Measurements from ENCODE around the gene ACOX2. TPM values are rescaled to one million over a fixed set of nuclear protein-coding genes. Genes with fewer than 3 reads are reported as not detected.

ACOX2 gene
- total RNA-seq, 1 experiment from 2014 or later, result 9.5 TPM

DNA sequence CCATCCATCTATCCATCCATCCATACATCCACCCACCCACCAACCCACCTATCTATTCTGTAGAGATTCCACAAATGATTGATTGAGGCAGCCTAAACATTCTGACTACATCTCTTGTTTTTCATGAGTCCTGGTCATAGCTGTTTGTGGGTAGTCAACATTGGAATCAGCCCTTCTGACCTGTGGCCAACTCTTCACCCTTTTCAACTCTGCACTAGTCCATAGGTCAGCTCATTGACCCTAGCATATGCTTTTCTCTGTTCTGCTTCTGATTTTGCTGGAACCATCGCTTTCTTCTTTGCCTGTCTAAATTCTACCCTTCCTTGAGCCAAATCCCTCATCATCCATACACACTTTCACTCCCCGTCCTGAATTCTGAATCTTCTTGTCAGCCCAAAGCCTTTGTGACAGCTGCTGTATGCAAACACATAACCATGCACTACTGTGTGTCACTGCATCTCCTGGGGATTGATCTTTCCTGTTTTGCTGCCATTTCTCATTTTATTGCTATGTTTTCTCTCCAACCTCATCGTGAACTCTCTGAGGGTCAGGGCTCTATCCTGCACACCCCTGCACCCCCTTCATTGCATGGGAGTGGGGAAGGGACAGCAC lies 61.9 kb downstream of the ACOX2 start:
- TF ChIP-seq, protein P1, sequence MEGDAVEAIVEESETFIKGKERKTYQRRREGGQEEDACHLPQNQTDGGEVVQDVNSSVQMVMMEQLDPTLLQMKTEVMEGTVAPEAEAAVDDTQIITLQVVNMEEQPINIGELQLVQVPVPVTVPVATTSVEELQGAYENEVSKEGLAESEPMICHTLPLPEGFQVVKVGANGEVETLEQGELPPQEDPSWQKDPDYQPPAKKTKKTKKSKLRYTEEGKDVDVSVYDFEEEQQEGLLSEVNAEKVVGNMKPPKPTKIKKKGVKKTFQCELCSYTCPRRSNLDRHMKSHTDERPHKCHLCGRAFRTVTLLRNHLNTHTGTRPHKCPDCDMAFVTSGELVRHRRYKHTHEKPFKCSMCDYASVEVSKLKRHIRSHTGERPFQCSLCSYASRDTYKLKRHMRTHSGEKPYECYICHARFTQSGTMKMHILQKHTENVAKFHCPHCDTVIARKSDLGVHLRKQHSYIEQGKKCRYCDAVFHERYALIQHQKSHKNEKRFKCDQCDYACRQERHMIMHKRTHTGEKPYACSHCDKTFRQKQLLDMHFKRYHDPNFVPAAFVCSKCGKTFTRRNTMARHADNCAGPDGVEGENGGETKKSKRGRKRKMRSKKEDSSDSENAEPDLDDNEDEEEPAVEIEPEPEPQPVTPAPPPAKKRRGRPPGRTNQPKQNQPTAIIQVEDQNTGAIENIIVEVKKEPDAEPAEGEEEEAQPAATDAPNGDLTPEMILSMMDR (IDR thresholded peaks at IDR 0.05; ENCODE audit: insufficient read depth in 1 of 2, low read depth in 1 of 2, low read length in 1 of 2, severe bottlenecking in 1 of 2, unreplicated experiment in 1 of 2), result no peak
- no peak for DNase-seq
- no peak overlapping the region for H3K4me3 ChIP-seq (ENCODE audit: low read depth, low read length)
- no peak overlapping the region for H3K27ac Mint-ChIP-seq (ENCODE audit: unreplicated experiment)
- H3K36me3 Mint-ChIP-seq (ENCODE audit: insufficient read depth, unreplicated experiment), result peaks cover 5% of the 10 kb centered on the region
- peaks cover 24% of the 10 kb centered on the region for H3K4me1 ChIP-seq
- no peak overlapping the region for H3K4me3 Mint-ChIP-seq (ENCODE audit: unreplicated experiment)
- H3K9me3 Mint-ChIP-seq (ENCODE audit: unreplicated experiment), result no peaks in the 10 kb centered on the region
- H3K27me3 ChIP-seq (replicated peaks; ENCODE audit: control insufficient read depth, insufficient read depth, low read length), result no peaks in the 10 kb centered on the region
- H3K36me3 ChIP-seq (ENCODE audit: control insufficient read depth, insufficient read depth, low read length), result no peaks in the 10 kb centered on the region
- H3K4me1 Mint-ChIP-seq (ENCODE audit: low read depth, unreplicated experiment), result peaks cover 9% of the 10 kb centered on the region
- BruUV-seq (replicated peaks), result no TSS peak
- H3K9me3 ChIP-seq, result no peaks in the 10 kb centered on the region
- CTCF ChIA-PET, result no interaction called here
- H3K27me3 Mint-ChIP-seq (ENCODE audit: insufficient read depth, unreplicated experiment), result no peaks in the 10 kb centered on the region
- intact Hi-C loops (cut with micrococcal nuclease; ENCODE audit: unreplicated experiment), result no loop called here
- POLR2A ChIA-PET, result no interaction called here

DNA sequence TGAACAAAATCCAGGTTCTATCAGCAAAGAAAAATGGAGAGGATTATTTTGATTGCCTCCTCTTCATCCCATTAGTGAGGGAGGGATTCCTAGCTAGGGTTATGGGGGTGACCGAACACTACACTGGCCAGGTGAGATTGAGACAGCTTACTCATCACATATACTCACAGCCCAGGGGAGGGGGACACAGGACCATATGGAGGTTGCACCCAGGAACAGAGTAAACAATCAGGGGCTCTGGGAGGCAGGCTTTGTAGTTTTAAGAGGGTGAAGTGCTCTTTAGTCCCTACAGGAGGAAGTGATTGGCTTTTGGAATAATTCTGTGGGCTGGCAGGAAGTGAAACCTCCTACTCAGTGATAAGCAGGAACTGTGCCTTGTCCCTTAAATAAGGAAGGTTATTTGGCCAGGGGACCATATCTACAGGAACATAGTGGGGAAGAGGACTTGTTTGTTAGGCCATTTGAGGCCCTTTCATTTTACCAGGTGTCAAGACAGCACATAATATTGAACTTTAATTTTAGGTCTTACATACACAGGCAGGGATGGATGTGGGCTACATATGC lies 62.6 kb downstream of the ACOX2 start:
- no peak overlapping the region for H3K27ac Mint-ChIP-seq (ENCODE audit: unreplicated experiment)
- ChIA-PET POLR2A (no interaction called here), CTCF (no interaction called here)
- H3K4me3 Mint-ChIP-seq (ENCODE audit: unreplicated experiment), result no peak overlapping the region
- no peak for DNase-seq
- peaks cover 30% of the 10 kb centered on the region for H3K4me1 ChIP-seq
- no TSS peak for BruUV-seq (replicated peaks)
- peaks cover 14% of the 10 kb centered on the region for H3K4me1 Mint-ChIP-seq (ENCODE audit: low read depth, unreplicated experiment)
- H3K27me3 Mint-ChIP-seq (ENCODE audit: insufficient read depth, unreplicated experiment), result no peaks in the 10 kb centered on the region
- H3K9me3 ChIP-seq, result no peaks in the 10 kb centered on the region
- no peak overlapping the region for H3K4me3 ChIP-seq (ENCODE audit: low read depth, low read length)
- H3K27me3 ChIP-seq (replicated peaks; ENCODE audit: control insufficient read depth, insufficient read depth, low read length), result no peaks in the 10 kb centered on the region
- H3K36me3 ChIP-seq (ENCODE audit: control insufficient read depth, insufficient read depth, low read length), result no peaks in the 10 kb centered on the region
- intact Hi-C loops (cut with micrococcal nuclease; ENCODE audit: unreplicated experiment), result no loop called here
- TF ChIP-seq, protein P1 (IDR thresholded peaks at IDR 0.05; ENCODE audit: insufficient read depth in 1 of 2, low read depth in 1 of 2, low read length in 1 of 2, severe bottlenecking in 1 of 2, unreplicated experiment in 1 of 2), result no peak
- H3K9me3 Mint-ChIP-seq (ENCODE audit: unreplicated experiment), result no peaks in the 10 kb centered on the region
- H3K36me3 Mint-ChIP-seq (ENCODE audit: insufficient read depth, unreplicated experiment), result peaks cover 5% of the 10 kb centered on the region

DNA sequence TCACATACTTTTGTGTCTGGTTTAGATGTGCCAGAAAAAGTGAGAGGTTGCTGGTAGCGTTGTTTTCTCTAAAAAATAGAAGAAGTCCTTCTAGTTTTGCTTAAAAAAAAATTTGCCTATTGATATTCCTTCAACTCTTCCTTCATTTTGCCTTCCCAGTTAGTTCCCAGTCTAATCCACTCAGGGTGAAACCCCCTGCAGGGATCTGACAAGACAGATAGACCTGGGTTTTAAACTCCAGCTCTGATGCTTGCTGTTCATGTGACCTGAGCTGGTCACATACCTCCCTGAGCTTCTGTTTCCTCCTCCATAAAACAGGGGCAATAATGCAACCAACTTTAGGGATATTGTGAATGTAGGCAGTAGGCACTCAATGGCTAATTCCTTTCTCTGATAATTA lies 63.7 kb downstream of the ACOX2 start:
- Histone ChIP-seq H3K4me1 (peaks cover 35% of the 10 kb centered on the region), H3K27me3 (replicated peaks; ENCODE audit: control insufficient read depth, insufficient read depth, low read length) (no peaks in the 10 kb centered on the region), H3K4me3 (ENCODE audit: low read depth, low read length) (no peak overlapping the region), H3K9me3 (no peaks in the 10 kb centered on the region), H3K36me3 (ENCODE audit: control insufficient read depth, insufficient read depth, low read length) (no peaks in the 10 kb centered on the region)
- intact Hi-C loops (cut with micrococcal nuclease; ENCODE audit: unreplicated experiment), result no loop called here
- H3K36me3 Mint-ChIP-seq (ENCODE audit: insufficient read depth, unreplicated experiment), result peaks cover 5% of the 10 kb centered on the region
- no peak overlapping the region for H3K27ac Mint-ChIP-seq (ENCODE audit: unreplicated experiment)
- TF ChIP-seq, protein P1 (IDR thresholded peaks at IDR 0.05; ENCODE audit: insufficient read depth in 1 of 2, low read depth in 1 of 2, low read length in 1 of 2, severe bottlenecking in 1 of 2, unreplicated experiment in 1 of 2), result no peak
- no peaks in the 10 kb centered on the region for H3K27me3 Mint-ChIP-seq (ENCODE audit: insufficient read depth, unreplicated experiment)
- no TSS peak for BruUV-seq (replicated peaks)
- DNase-seq, result no peak
- H3K9me3 Mint-ChIP-seq (ENCODE audit: unreplicated experiment), result no peaks in the 10 kb centered on the region
- peaks cover 14% of the 10 kb centered on the region for H3K4me1 Mint-ChIP-seq (ENCODE audit: low read depth, unreplicated experiment)
- H3K4me3 Mint-ChIP-seq (ENCODE audit: unreplicated experiment), result no peak overlapping the region
- POLR2A ChIA-PET, result no interaction called here
- CTCF ChIA-PET, result interaction anchor here (0.7 kb wide), 1 partner anchor 64 kb away, joined by 6 read pairs; no protein-coding TSS in a partner anchor

Measured in Caco-2 (cell line).